Activated naive CD8-positive, alpha-beta T cell treated with anti-CD3 and anti-CD28 coated beads for 36 hours (primary cell): ENCODE results near the gene C20orf144. TPM values are rescaled to one million over a fixed set of nuclear protein-coding genes. Genes with fewer than 3 reads are reported as not detected.
"Not testable (repeated sequence)": the region's sequence is repeated elsewhere in the genome, so short reads cannot be mapped to it uniquely, and the experiment has no call there.

ENCODE experiments used
- DNase-seq: peaks from one replicate; pipeline ENCODE4 v3.0.0; 2021
- H3K27ac Mint-ChIP-seq: one replicate; pipeline ENCODE4 v1.8.0; 2022; ENCODE audit warnings: mild to moderate bottlenecking, moderate library complexity, mixed read lengths
- H3K27me3 Mint-ChIP-seq: one replicate; pipeline ENCODE4 v1.8.0; 2022; ENCODE audit warnings: mild to moderate bottlenecking, mixed read lengths
- H3K36me3 Mint-ChIP-seq: one replicate; pipeline ENCODE4 v1.8.0; 2021; ENCODE audit warnings: mild to moderate bottlenecking, mixed read lengths
- H3K4me1 Mint-ChIP-seq: one replicate; pipeline ENCODE4 v1.8.0; 2021; ENCODE audit warnings: mixed read lengths
- H3K4me3 Mint-ChIP-seq: one replicate; pipeline ENCODE4 v1.8.0; 2022; ENCODE audit warnings: mild to moderate bottlenecking, moderate library complexity, mixed read lengths
- H3K9me3 Mint-ChIP-seq: one replicate; pipeline ENCODE4 v1.8.0; 2022; ENCODE audit warnings: mixed read lengths
- total RNA-seq, 2 experiments: library from RNA; stranded (reverse); gene quantifications; one replicate each; pipeline ENCODE4 v1.2.3, GENCODE V29; 2021

Gene C20orf144
- total RNA-seq, 2 experiments from 2014 or later, result 0.10 to 0.21 TPM

DNA sequence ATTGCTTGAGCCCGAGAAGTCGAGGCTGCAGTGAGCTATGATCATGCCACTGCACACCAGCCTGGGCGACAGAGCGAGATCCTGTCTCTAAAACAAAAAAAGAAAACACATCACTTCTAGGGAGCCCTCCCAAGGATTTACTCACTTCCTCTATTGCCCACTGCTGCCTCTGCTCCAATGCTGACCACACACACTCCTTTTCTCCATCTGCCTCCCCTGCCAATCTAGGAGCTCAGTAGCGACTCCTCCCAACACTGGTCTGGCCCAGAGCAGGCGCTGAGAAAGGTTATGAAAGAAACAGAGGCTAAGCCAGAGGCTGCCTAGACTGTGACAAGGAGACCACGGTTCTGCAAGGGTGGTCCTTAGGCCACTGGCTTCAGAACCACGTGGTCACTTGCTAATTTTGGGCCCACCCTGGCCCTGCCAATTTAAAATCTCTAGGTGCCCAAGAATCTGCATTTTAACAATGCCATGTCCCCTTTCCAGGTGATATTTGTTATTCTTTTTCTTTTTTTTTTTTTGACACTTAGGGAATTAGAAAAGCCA is 25.3 kb downstream of the C20orf144 start:
- Mint-ChIP-seq H3K36me3 (peaks cover 23% of the 10 kb centered on the region), H3K9me3 (no peaks in the 10 kb centered on the region), H3K27me3 (no peaks in the 10 kb centered on the region), H3K4me3 (no peak overlapping the region), H3K27ac (peak overlapping the region; percentile 56), H3K4me1 (peaks cover 56% of the 10 kb centered on the region)
- DNase-seq, result no peak

DNA sequence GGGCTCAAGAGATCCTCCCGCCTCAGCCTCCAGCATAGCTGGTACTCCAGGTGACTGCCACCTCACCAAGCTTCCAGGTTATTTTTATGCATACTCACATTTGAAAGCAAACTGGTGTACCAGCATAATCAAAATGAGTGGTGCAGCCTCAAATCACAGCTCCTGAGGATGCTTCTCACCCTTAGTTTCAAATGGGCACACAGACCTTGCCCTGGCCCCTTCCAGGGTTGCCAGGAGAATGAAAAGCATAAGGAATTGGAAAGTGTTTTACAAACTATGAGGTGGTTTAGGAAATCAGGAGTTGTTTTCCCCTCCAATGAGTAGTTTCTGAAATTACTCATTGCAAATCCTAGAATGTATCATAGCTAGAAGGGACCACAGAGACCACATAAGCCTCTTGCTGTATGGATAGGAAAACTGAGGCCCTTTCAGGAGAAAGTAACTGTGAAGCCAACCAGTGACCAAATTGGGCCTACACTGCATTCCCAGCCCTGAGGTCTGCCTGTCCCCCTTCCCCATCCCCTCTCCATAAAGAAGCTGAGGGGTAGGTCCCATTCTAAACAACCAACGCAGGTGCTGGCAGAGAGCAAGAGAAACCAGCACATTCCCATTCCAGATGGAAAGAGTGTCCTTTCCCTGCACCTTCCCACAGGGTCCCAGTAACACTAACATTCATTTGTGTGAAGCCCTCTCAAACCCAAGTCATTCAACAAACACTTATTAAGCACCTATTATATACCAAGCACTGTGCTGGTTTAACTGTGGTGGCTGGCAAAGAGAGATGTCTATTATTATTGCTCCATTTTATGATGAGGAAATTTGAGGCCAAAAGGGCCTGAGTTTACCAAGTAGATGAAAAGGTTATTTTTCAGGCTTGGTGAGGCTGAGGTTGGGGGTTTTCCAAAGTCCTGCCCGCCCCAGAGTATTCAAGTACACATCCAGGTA is 26.1 kb downstream of the C20orf144 start:
- Mint-ChIP-seq H3K27me3 (no peaks in the 10 kb centered on the region), H3K4me3 (no peak overlapping the region), H3K9me3 (no peaks in the 10 kb centered on the region), H3K36me3 (peaks cover 17% of the 10 kb centered on the region), H3K4me1 (peaks cover 54% of the 10 kb centered on the region), H3K27ac (peak overlapping the region; percentile 46)
- no peak for DNase-seq

DNA sequence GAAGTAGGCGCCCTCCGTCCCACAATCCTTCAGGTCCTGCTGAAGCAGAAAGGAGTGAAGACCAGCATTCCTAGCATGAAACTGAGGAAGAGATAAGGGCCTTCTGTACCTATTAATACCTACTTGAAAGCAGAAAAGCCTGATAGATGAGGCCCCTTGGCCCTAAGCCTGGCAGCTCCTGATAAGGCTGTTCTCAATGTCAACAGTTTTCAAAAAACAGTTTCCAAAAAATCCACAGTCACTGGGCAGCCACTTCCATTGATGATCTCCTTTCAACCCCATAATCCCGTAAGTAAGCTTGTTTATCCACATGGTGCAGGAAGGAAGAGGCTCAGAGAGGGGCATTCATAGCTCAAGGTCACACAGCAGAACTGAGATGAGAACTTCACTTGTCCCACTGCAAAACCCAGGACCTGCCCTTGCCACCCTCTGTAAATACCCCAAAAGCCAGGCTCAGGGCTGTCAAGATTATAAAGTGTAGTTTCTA is 26.9 kb downstream of the C20orf144 start:
- Mint-ChIP-seq H3K27me3 (no peaks in the 10 kb centered on the region), H3K4me1 (peaks cover 54% of the 10 kb centered on the region), H3K27ac (peak overlapping the region; percentile 46), H3K4me3 (no peak overlapping the region), H3K36me3 (peaks cover 14% of the 10 kb centered on the region), H3K9me3 (no peaks in the 10 kb centered on the region)
- DNase-seq, result no peak

DNA sequence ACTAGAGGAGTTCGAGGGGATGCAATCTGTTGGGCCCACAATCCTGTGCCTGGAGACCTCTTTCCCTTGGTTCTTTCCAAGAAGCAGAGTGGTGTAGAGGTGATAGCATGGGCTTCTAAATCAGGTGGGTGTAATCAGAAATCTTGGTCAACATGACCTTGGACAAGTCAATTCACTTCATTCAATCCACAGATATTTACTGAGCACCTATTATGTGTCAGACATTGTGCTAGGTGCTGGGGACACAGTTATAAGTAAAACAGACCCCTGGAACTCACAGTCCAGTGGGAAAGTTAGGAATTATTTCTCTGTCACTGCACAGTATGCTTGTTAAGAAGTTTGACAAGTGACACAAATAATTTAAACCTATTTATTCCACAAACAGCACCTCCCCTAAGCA is 27.4 kb downstream of the C20orf144 start:
- no peaks in the 10 kb centered on the region for H3K9me3 Mint-ChIP-seq
- H3K4me1 Mint-ChIP-seq, result peaks cover 52% of the 10 kb centered on the region
- H3K27ac Mint-ChIP-seq, result peak overlapping the region; percentile 84
- no peak overlapping the region for H3K4me3 Mint-ChIP-seq
- H3K27me3 Mint-ChIP-seq, result no peaks in the 10 kb centered on the region
- DNase-seq, result no peak
- peaks cover 9% of the 10 kb centered on the region for H3K36me3 Mint-ChIP-seq

DNA sequence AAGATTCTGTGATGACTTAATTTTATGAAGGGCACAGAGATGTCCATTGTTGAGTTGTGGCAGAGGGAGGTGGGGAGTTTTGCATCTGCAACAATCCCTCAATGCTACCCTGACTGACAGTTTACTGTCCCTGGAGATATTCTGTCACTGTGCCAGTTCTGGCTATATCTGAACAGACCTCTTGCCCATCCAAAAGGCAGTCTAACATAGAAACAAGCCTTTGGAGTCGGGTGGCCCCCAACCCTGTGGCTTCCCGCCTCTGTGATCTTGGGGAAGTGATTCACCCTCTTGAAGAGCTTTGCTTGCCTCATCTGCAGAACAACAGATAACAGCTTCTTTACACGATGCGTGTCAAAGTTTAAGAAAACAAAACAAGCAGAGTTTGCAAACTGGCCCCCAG is 27.8 kb downstream of the C20orf144 start:
- Mint-ChIP-seq H3K27me3 (no peaks in the 10 kb centered on the region), H3K27ac (peak overlapping the region; percentile 84), H3K36me3 (peaks cover 5% of the 10 kb centered on the region), H3K4me3 (peak overlapping the region; percentile 63), H3K9me3 (no peaks in the 10 kb centered on the region), H3K4me1 (peaks cover 47% of the 10 kb centered on the region)
- DNase-seq, result peak; percentile 73

DNA sequence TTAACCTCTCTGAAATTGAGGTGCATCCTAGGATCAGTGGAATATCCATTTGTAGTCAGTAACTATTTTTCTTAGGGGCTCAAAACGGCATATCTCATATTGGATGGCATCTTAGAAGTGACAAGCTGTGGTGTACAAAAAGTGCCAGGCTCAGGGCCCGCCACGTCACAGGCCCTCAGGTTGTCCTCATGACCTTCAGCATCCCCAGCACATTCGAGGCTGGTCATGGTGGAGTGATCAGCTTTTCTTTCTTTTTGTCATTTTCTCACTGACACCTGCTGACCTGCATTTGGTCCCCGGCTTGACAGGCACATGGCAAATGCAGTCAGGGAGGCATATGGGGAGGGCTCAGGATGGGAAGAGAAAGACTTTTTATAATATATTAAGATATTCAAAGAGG is 31.2 kb downstream of the C20orf144 start:
- Mint-ChIP-seq H3K4me1 (peaks cover 29% of the 10 kb centered on the region), H3K27me3 (no peaks in the 10 kb centered on the region), H3K4me3 (no peak overlapping the region), H3K27ac (no peak overlapping the region), H3K36me3 (no peaks in the 10 kb centered on the region), H3K9me3 (peaks cover under 1% of the 10 kb centered on the region)
- DNase-seq, result no peak

DNA sequence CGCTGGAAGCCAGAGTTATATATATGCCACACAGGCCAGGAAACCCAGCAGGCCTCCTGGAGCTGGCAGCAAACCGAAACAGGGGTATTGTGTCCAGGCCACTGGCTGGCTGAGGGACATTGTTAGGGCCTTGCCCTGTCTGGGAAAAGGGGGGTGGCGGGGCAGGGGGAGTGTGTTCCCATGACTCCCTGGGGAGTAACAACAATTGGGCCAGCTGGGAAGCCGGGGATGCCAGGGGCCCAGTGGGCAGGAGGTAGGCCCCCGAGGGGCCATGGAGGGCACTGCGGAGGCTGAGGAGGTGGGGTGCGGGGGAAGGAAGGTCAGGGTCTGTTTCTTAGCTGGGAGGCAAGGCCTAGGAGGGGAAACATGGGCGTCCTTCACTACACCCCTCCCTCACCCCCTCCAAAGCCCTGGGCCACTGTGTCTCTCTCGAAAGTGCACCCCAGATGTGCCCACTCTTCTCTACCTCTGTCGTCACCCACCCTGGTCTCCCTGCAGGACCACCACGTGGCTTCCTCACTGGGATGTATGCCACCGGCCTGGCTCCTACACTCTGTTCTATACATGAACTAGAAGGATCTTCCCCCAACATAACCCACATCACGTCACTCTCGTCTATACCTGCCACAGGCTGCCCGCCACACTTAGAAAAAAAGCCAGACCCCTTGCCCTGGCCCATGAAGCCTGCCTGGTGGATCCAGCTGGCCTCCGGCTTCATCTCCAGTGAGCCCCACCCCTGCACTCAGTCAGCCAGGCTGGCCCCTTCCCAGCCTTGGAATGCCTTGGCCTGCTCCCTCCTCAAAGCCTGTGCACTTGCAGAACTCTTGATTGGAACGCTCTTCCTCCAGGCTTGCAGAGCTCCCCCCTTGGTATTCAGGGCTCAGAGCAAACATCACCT is 31.9 kb downstream of the C20orf144 start:
- H3K36me3 Mint-ChIP-seq, result peaks cover 2% of the 10 kb centered on the region
- peaks cover 2% of the 10 kb centered on the region for H3K9me3 Mint-ChIP-seq
- no peak for DNase-seq
- no peak overlapping the region for H3K27ac Mint-ChIP-seq
- no peak overlapping the region for H3K4me3 Mint-ChIP-seq
- no peaks in the 10 kb centered on the region for H3K27me3 Mint-ChIP-seq
- peaks cover 22% of the 10 kb centered on the region for H3K4me1 Mint-ChIP-seq

DNA sequence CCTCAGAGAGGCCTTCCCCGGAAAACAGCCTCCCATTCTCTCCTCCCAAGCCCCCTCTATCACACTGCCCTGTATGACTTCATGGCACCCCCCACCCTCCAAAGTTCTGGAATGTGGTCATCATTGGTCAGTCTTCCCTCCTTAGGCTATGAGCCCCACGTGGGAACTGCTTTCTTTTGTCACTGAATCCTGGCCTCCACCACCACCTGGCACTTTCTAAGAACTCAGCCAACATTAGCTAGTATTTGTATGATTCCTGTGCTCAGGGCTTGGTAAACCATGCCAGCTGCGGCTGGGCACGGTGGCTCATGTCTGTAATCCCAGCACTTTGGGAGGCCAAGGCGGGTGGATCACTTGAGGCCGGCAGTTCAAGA is 32.5 kb downstream of the C20orf144 start:
- H3K36me3 Mint-ChIP-seq, result peaks cover 2% of the 10 kb centered on the region
- H3K4me1 Mint-ChIP-seq, result peaks cover 15% of the 10 kb centered on the region
- no peaks in the 10 kb centered on the region for H3K27me3 Mint-ChIP-seq
- no peak overlapping the region for H3K27ac Mint-ChIP-seq
- H3K9me3 Mint-ChIP-seq, result peaks cover 2% of the 10 kb centered on the region
- no peak overlapping the region for H3K4me3 Mint-ChIP-seq
- no peak for DNase-seq

DNA sequence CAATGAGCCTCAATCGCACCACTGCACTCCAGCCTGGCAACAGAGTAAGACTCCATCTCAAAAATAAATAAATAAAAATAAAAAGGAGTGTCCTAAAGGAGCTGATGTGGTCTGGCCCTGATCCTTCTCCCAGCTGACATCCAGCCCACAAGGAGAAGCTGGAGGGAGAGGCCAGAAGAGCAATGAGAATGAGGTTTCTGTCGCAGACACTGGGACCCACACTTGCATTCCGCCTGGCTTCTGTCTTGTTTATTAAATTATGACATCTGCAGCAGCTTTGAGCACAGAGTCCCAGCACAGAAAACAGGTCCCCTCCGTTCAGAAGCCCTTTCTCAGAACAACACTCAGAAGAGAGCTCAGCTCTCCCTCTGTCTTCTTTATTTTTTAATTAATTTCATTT is 34.3 kb downstream of the C20orf144 start:
- DNase-seq, result no peak
- Mint-ChIP-seq H3K36me3 (peaks cover 4% of the 10 kb centered on the region), H3K27ac (no peak overlapping the region), H3K4me3 (no peak overlapping the region), H3K27me3 (no peaks in the 10 kb centered on the region), H3K4me1 (peaks cover 2% of the 10 kb centered on the region), H3K9me3 (peaks cover 2% of the 10 kb centered on the region)

DNA sequence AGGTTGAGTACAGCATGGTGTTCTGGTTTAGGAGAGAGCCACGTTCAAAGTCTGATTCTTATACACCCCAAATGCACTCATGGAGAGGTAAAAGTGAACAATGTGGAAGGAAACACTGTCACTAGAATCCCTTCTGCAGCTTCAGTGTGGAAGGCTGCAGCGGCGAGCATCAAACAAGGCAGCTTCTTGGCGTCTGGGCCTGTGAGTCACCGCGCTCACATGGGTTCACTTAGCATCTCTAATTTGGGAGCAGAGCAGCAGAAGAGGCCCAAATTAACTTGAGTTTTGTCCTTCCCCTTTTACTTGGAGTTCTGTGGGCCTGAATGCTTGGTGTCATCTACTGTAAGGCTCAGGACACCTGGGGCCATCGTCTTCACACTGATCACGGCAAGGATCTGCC is 35.0 kb downstream of the C20orf144 start:
- peaks cover 2% of the 10 kb centered on the region for H3K9me3 Mint-ChIP-seq
- no peaks in the 10 kb centered on the region for H3K27me3 Mint-ChIP-seq
- no peak for DNase-seq
- peaks cover under 1% of the 10 kb centered on the region for H3K4me1 Mint-ChIP-seq
- no peak overlapping the region for H3K27ac Mint-ChIP-seq
- no peak overlapping the region for H3K4me3 Mint-ChIP-seq
- H3K36me3 Mint-ChIP-seq, result peaks cover 4% of the 10 kb centered on the region

DNA sequence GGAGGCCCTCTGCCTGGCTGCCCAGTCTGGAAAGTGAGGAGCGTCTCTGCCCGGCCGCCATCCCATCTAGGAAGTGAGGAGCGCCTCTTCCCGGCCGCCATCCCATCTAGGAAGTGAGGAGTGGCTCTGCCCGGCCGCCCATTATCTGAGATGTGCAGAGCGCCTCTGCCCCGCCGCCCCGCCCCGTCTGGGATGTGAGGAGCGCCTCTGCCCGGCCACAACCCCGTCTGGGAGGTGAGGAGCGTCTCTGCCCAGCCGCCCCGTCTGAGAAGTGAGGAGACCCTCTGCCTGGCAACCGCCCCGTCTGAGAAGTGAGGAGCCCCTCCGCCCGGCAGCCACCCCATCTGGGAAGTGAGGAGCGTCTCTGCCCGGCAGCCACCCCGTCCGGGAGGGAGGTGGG is 36.8 kb downstream of the C20orf144 start:
- H3K27me3 Mint-ChIP-seq, H3K4me1 Mint-ChIP-seq, H3K4me3 Mint-ChIP-seq, H3K9me3 Mint-ChIP-seq, DNase-seq, H3K27ac Mint-ChIP-seq, H3K36me3 Mint-ChIP-seq: not testable (repeated sequence)

DNA sequence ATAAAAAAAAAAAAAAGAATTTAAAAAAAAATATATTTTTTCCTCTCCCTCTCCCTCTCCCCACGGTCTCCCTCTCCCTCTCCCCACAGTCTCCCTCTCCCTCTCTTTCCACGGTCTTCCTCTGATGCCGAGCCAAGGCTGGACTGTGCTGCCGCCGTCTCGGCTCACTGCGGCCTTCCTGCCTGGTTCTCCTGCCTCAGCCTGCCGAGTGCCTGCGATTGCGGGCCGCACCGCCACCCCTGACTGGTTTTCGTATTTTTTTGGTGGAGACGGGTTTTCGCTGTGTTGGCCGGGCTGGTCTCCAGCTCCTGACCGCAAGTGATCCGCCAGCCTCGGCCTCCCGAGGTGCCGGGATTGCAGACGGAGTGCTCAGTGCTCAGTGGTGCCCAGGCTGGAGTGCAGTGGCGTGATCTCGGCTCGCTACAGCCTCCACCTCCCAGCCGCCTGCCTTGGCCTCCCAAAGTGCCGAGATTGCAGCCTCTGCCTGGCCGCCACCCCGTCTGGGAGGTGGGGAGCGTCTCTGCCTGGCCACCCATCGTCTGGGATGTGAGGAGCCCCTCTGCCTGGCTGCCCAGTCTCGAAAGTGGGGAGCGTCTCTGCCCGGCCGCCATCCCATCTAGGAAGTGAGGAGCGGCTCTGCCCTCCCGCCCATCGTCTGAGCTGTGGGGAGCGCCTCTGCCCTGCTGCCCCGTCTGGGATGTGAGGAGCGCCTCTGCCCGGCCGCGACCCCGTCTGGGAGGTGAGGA is 38.7 kb downstream of the C20orf144 start:
- H3K4me3 Mint-ChIP-seq, H3K36me3 Mint-ChIP-seq, H3K27ac Mint-ChIP-seq, H3K27me3 Mint-ChIP-seq, H3K9me3 Mint-ChIP-seq, DNase-seq, H3K4me1 Mint-ChIP-seq: not testable (repeated sequence)

DNA sequence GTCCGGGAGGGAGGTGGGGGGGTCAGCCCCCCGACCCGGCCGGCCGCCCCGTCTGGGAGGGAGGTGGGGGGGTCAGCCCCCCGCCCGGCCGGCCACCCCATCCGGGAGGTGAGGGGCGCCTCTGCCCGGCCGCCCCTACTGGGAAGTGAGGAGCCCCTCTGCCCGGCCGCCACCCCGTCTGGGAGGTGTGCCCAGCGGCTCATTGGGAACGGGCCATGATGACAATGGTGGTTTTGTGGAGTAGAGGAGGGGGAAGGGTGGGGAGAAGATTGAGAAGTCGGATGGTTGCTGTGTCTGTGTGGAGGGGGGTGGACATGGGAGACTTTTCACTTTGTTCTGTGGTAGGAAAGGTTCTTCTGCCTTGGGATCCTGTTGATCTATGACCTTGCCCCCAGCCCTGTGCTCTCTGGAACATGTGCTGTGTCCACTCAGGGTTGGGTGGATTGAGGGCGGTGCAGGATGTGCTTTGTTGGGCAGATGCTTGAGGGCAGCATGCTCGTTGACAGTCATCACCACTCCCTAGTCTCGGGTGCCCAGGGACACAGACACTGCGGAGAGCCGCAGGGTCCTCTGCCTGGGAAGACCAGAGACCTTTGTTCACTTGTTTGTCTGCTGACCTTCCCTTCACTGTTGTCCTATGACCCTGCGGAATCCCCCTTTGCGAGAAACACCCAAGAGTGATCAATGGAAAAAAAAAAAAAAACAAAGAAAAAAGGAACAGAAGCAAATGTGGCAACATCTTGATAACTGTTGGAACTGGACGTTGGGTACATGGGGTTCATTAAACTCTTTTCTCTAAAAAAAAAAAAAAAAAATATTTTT is 39.7 kb downstream of the C20orf144 start:
- no peak overlapping the region for H3K4me3 Mint-ChIP-seq
- no peak overlapping the region for H3K27ac Mint-ChIP-seq
- no peaks in the 10 kb centered on the region for H3K4me1 Mint-ChIP-seq
- peaks cover 4% of the 10 kb centered on the region for H3K36me3 Mint-ChIP-seq
- H3K27me3 Mint-ChIP-seq, result no peaks in the 10 kb centered on the region
- peaks cover 2% of the 10 kb centered on the region for H3K9me3 Mint-ChIP-seq
- no peak for DNase-seq

DNA sequence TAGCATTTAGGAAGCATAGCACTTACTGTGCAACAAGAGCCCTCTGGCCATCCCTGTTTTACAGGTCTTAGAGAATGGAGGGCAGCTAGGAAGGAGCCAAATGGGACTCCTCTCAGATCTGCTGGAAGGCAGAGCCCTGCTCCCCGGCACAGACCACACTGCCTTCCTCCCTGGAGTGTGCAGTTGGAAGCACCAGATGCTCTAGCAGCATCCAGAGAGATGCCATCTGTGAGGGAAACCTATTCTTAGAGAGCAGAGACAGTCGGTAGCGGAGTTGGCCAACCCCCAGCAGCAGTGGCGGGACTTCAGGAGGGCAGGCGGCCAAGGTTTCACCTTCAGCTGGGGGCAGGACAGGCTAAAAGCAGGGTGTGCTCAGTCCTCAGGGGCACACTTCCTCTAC is 40.7 kb downstream of the C20orf144 start:
- DNase-seq, result no peak
- Mint-ChIP-seq H3K4me3 (no peak overlapping the region), H3K27me3 (no peaks in the 10 kb centered on the region), H3K4me1 (no peaks in the 10 kb centered on the region), H3K36me3 (peaks cover 4% of the 10 kb centered on the region), H3K27ac (no peak overlapping the region), H3K9me3 (peaks cover 2% of the 10 kb centered on the region)
